Heart left ventricle (tissue), 16 donors: Measurements from ENCODE around the gene TRIM8. TPM values are rescaled to one million over a fixed set of nuclear protein-coding genes. Genes with fewer than 3 reads are reported as not detected.

Experiments
- ATAC-seq, 4 donors: fragments of 200-7000 bp; cut with Tn5 transposase; one replicate each; pipeline ENCODE4 v1.9.1; 2020 to 2022; ENCODE audit warnings: moderate library complexity in 4 of 4, mild to moderate bottlenecking in 3 of 4, moderate number of reproducible peaks in 1 of 4
- DNase-seq, 5 donors: peaks; one replicate each; pipeline ENCODE4 v3.0.0-alpha.2; 2020
- H3K27ac ChIP-seq, 12 donors: fragments of 200-600 bp; sonication (generic) in 4 of 12; one replicate each; pipeline versions ENCODE4 v1.5.0 to v1.8.0; 2016 to 2022; ENCODE audit warnings: mild to moderate bottlenecking in 2 of 12
- H3K27me3 ChIP-seq, 9 donors: fragments of 200-600 bp; sonication (generic) in 2 of 9; one replicate each; pipeline versions ENCODE4 v1.5.1 to v1.8.0; 2016 to 2022; ENCODE audit warnings: mild to moderate bottlenecking in 3 of 9
- H3K36me3 ChIP-seq, 9 donors: fragments of 200-600 bp; sonication (generic) in 2 of 9; one replicate each; pipeline versions ENCODE4 v1.5.0 to v1.8.0; 2018 to 2022; ENCODE audit warnings: mild to moderate bottlenecking in 2 of 9
- H3K4me1 ChIP-seq, 12 donors: fragments of 200-600 bp; sonication (generic) in 4 of 12; one replicate each; pipeline versions ENCODE4 v1.5.0 to v1.8.0; 2016 to 2022; ENCODE audit warnings: mild to moderate bottlenecking in 3 of 12
- H3K4me3 ChIP-seq, 12 donors: fragments of 200-600 bp; sonication (generic) in 4 of 12; one replicate each; pipeline versions ENCODE4 v1.5.0 to v1.8.0; 2017 to 2022; ENCODE audit warnings: mild to moderate bottlenecking in 9 of 12, moderate library complexity in 4 of 12
- H3K9me3 ChIP-seq, 12 donors: fragments of 200-600 bp; sonication (generic) in 4 of 12; one replicate each; pipeline versions ENCODE4 v1.5.0 to v1.8.0; 2016 to 2022; ENCODE audit warnings: mild to moderate bottlenecking in 1 of 12
- CTCF ChIP-seq, 12 donors: fragments of 200-600 bp; sonication (generic) in 4 of 12; IDR thresholded peaks; one replicate each; pipeline versions ENCODE4 v1.5.0 to v1.8.0; 2018 to 2022; ENCODE audit warnings: antibody characterized with exemption in 12 of 12, mild to moderate bottlenecking in 5 of 12
- POLR2A ChIP-seq, 2 donors: fragments of 450-650 bp; IDR thresholded peaks; one replicate each; pipeline ENCODE4 v1.6.1; 2017; ENCODE audit warnings: antibody characterized with exemption in 2 of 2, mild to moderate bottlenecking in 2 of 2, moderate library complexity in 2 of 2
- WGBS, 4 donors: extraction: QIAGEN DNeasy Blood & Tissue Kit in 2 of 4; methylation state at CpG; one replicate each; pipeline versions ENCODE4 v1.1.5 to v1.1.7; 2013 to 2018; 5-methylcytosine and 5-hydroxymethylcytosine counted together
- intact Hi-C, 10 donors: fragments of 100-400 bp; cut with DNase I; formaldehyde crosslinking; loops; one replicate each; pipeline versions ENCODE4 v1.11.1 to v1.14.2; 2022
- polyA plus RNA-seq, 2 donors: library from polyadenylated mRNA; stranded (reverse); fragments of 200-250 nt; gene quantifications; one replicate each; pipeline ENCODE4 v1.2.3, GENCODE V29; 2013
- total RNA-seq, 9 donors: library from RNA; depleted of rRNA in 2 of 9; stranded (reverse); fragments of >200 nt in 2 of 9; fragmentation: NEBNext Ultra II Directional in 3 of 9; extraction: Animal tissue kit (Norgen Biotek cat#: 25700) in 3 of 9; gene quantifications; one replicate each; pipeline versions ENCODE4 v1.1.0 to v1.2.4, GENCODE V29; 2016 to 2023
- donor health status: ischemic (EF 13 %, LVEDD 7.1; RV severe dilation, severe dysfunction).
- donor health status: healthy with polysubstance abuse.
- donor health status: DM: no; HTN: yes; CAD: no.
- donor health status: DM: no; HTN: no; CAD: no.
- donor health status: ischemic (EF 25% LVEDD 6.9; RV normal size, moderate dysfunction).
- donor health status: ischemic (EF 25% LVEDD 5.7; RV mildly dilated, moderate dysfunction).
- donor health status: healthy.
- donor health status: DM: yes; HTN: yes; CAD: no.
- donor health status: ischemic (EF 35%, LVEDD 5.7; RV mildly dilated, moderate dysfunction).
- donor health status: nonischemic (EF 11% LVEDD 7.7; RV severe dilation, severe dysfunction).
- donor health status: DM: yes; HTN: yes; CAD: no.
- donor health status: PGD.
- donor health status: ischemic (EF 29% LVEDD 5.4; RV normal size, mild dysfunction).
- donor health status: nonischemic (EF 23%, LVEDD 6.1; RV moderate dilation, normal function).

TRIM8 gene
- total and polyA plus RNA-seq, 11 donors, result 38.9 to 225 (median 102) TPM

GRCh38 chr10:102617041-102617440 lies 27.2 kb upstream of the TRIM8 start:
- Histone ChIP-seq H3K4me1 (peaks cover 0 to 84% (median 59%) of the 10 kb centered on the region in 12 donors), H3K27me3 (no peaks in the 10 kb centered on the region), H3K4me3 (no peak overlapping the region), H3K36me3 (peaks cover 0 to 44% (median 15%) of the 10 kb centered on the region in 9 donors), H3K9me3 (no peaks in the 10 kb centered on the region), H3K27ac (peak overlapping the region in 1 of 12 donors; percentile 77)
- 94 to 98% (median 97%) methylated on average over 7 to 9 of the region's 9 CpGs for WGBS, 4 donors
- TF ChIP-seq CTCF (IDR thresholded peaks at IDR 0.05), result no peak
- no peak for TF ChIP-seq POLR2A (IDR thresholded peaks at IDR 0.05)
- intact Hi-C loops, result no loop called here
- DNase-seq (peak in 1 of 5 donors; percentile 16), ATAC-seq (no peak)

GRCh38 chr10:102617816-102618215 lies 26.5 kb upstream of the TRIM8 start:
- peak overlapping the region in 3 of 12 donors; percentile 10 to 79 (median 77) for H3K27ac ChIP-seq
- no peak for ATAC-seq
- no peaks in the 10 kb centered on the region for H3K27me3 ChIP-seq
- H3K4me3 ChIP-seq, result no peak overlapping the region
- peaks cover 0 to 81% (median 58%) of the 10 kb centered on the region in 12 donors for H3K4me1 ChIP-seq
- 78 to 96% (median 82%) methylated on average over 8 of the region's 8 CpGs for WGBS, 4 donors
- intact Hi-C loops, result no loop called here
- H3K36me3 ChIP-seq, result peaks cover 0 to 44% (median 15%) of the 10 kb centered on the region in 9 donors
- TF ChIP-seq CTCF (IDR thresholded peaks at IDR 0.05), result no peak
- TF ChIP-seq POLR2A (IDR thresholded peaks at IDR 0.05), result no peak
- DNase-seq, result peak in 1 of 5 donors; percentile 8
- H3K9me3 ChIP-seq, result no peaks in the 10 kb centered on the region

- Histone ChIP-seq H3K4me1 (peaks cover 0 to 66% (median 45%) of the 10 kb centered on the region in 12 donors), H3K9me3 (no peaks in the 10 kb centered on the region), H3K27ac (peak overlapping the region; percentile 51 to 91 (median 81)), H3K4me3 (no peak overlapping the region), H3K27me3 (no peaks in the 10 kb centered on the region), H3K36me3 (peaks cover 0 to 44% (median 15%) of the 10 kb centered on the region in 9 donors)
- peak in 3 of 4 donors; percentile 2 to 8 (median 7) for ATAC-seq
- TF ChIP-seq POLR2A (IDR thresholded peaks at IDR 0.05), result no peak
- no peak for TF ChIP-seq CTCF (IDR thresholded peaks at IDR 0.05)
- no peak for DNase-seq
- WGBS, 4 donors, result 71 to 78% (median 72%) methylated on average over 9 to 14 of the region's 14 CpGs
- intact Hi-C loops, result no loop called here
Measured at GRCh38 chr10:102619281-102619981, 24.8 kb upstream of the TRIM8 start.

- H3K4me1 ChIP-seq, result peaks cover 0 to 71% (median 44%) of the 10 kb centered on the region in 12 donors
Measured at GRCh38 chr10:102620138-102620590, 24.1 kb upstream of the TRIM8 start.

More at GRCh38 chr10:102620138-102620590, 24.1 kb upstream of the TRIM8 start:
- intact Hi-C loops, result no loop called here
- TF ChIP-seq POLR2A (IDR thresholded peaks at IDR 0.05) (no peak), CTCF (IDR thresholded peaks at IDR 0.05) (peak in 1 of 12 donors; percentile 14)
- Histone ChIP-seq H3K9me3 (no peaks in the 10 kb centered on the region), H3K27me3 (no peaks in the 10 kb centered on the region), H3K4me3 (peak overlapping the region in 2 of 12 donors; percentile 7 to 21), H3K27ac (peak overlapping the region; percentile 51 to 91 (median 81)), H3K36me3 (peaks cover 0 to 41% (median 15%) of the 10 kb centered on the region in 9 donors)
- ATAC-seq, result peak; percentile 67 to 73 (median 71)
- DNase-seq, result peak in 4 of 5 donors; percentile 72 to 88 (median 82)
- 25 to 53% (median 41%) methylated on average over 5 of the region's 5 CpGs for WGBS, 4 donors
